DOHH2 (cell line): ENCODE data around the gene AKAP13.

Experiments
- H3F3A ChIP-seq: fragments of 200-600 bp; sonication (generic), shearing (Covaris generic); 2 replicates; pipeline ENCODE4 v1.6.0; 2016; ENCODE audit warnings: antibody characterized with exemption, mild to moderate bottlenecking; ENCODE audit not compliant: control insufficient read depth, insufficient read depth
- H3K27ac ChIP-seq: fragments of 200-600 bp; sonication (generic); 2 replicates; pipeline ENCODE4 v1.5.1; 2014; ENCODE audit warnings: low read depth, mild to moderate bottlenecking, low read length, moderate library complexity
- H3K27me3 ChIP-seq: fragments of 200-600 bp; sonication (generic); 2 replicates; pipeline ENCODE4 v1.6.1; 2014; ENCODE audit warnings: mild to moderate bottlenecking, low read length, mixed read lengths; ENCODE audit not compliant: control insufficient read depth
- H3K36me3 ChIP-seq: fragments of 200-600 bp; sonication (generic); 2 replicates; pipeline ENCODE4 v1.6.1; 2014; ENCODE audit warnings: mild to moderate bottlenecking, low read length, moderate library complexity, mixed read lengths; ENCODE audit not compliant: control insufficient read depth
- H3K4me1 ChIP-seq: fragments of 200-600 bp; sonication (generic); 2 replicates; pipeline ENCODE4 v1.6.1; 2014; ENCODE audit warnings: mild to moderate bottlenecking, low read length, mixed read lengths; ENCODE audit not compliant: control insufficient read depth
- H3K4me2 ChIP-seq: fragments of 200-600 bp; sonication (generic); 2 replicates; pipeline ENCODE4 v1.6.0; 2014; ENCODE audit warnings: mild to moderate bottlenecking, low read length, moderate library complexity
- H3K4me3 ChIP-seq: fragments of 200-600 bp; sonication (generic); 2 replicates; pipeline ENCODE4 v1.5.1; 2014; ENCODE audit warnings: mild to moderate bottlenecking, low read length, mixed read lengths
- H3K79me2 ChIP-seq: fragments of 200-600 bp; sonication (generic); 2 replicates; pipeline ENCODE4 v1.6.1; 2014; ENCODE audit warnings: mild to moderate bottlenecking, low read length, mixed read lengths; ENCODE audit not compliant: control insufficient read depth
- H3K9me2 ChIP-seq: fragments of 200-600 bp; sonication (generic); replicated peaks from 2 replicates; pipeline ENCODE4 v1.6.1; 2014; ENCODE audit warnings: mild to moderate bottlenecking, low read length, mixed read lengths; ENCODE audit not compliant: control insufficient read depth
- H3K9me3 ChIP-seq: fragments of 200-600 bp; sonication (generic); 2 replicates; pipeline ENCODE4 v1.6.1; 2014; ENCODE audit warnings: antibody characterized with exemption, low read length, mixed read lengths; ENCODE audit not compliant: control insufficient read depth, insufficient read depth
- H4K20me1 ChIP-seq: fragments of 200-600 bp; sonication (generic); 2 replicates; pipeline ENCODE4 v1.6.0; 2014; ENCODE audit warnings: low read depth, mild to moderate bottlenecking, antibody characterized with exemption, low read length, moderate library complexity; ENCODE audit not compliant: control insufficient read depth, insufficient read depth
- CTCF ChIP-seq: fragments of 200-600 bp; sonication (generic); IDR thresholded peaks from one replicate; pipeline ENCODE4 v1.5.1; 2014; ENCODE audit warnings: antibody characterized with exemption, mild to moderate bottlenecking, low read depth, low read length; ENCODE audit not compliant: poor library complexity, severe bottlenecking
- EZH2phosphoT487 ChIP-seq: fragments of 200-600 bp; sonication (generic); IDR thresholded peaks from 2 replicates; pipeline ENCODE4 v1.6.1; 2017; ENCODE audit warnings: borderline replicate concordance, mild to moderate bottlenecking, antibody characterized with exemption, low read length, moderate library complexity, mixed read lengths

AKAP13 gene

GRCh38 chr15:85475317-85475701 lies 94.9 kb downstream of the AKAP13 start:
- peak overlapping the region; percentile 97 for H3K27ac ChIP-seq
- peaks cover 40% of the 10 kb centered on the region for H3F3A ChIP-seq
- peaks cover 99% of the 10 kb centered on the region for H3K4me1 ChIP-seq
- peak overlapping the region; percentile 72 for H3K4me3 ChIP-seq
- no peaks in the 10 kb centered on the region for H3K9me2 ChIP-seq
- H3K4me2 ChIP-seq, result peak overlapping the region; percentile 89
- peaks cover 95% of the 10 kb centered on the region for H3K79me2 ChIP-seq
- H4K20me1 ChIP-seq, result no peaks in the 10 kb centered on the region
- no peaks in the 10 kb centered on the region for H3K9me3 ChIP-seq
- TF ChIP-seq CTCF, result no peak
- no peak for TF ChIP-seq EZH2phosphoT487
- H3K27me3 ChIP-seq, result no peaks in the 10 kb centered on the region
- peaks cover 12% of the 10 kb centered on the region; the same call in 1 of the 2 replicates for H3K36me3 ChIP-seq

- H4K20me1 ChIP-seq, result no peaks in the 10 kb centered on the region
- peak overlapping the region; percentile 72 for H3K4me3 ChIP-seq
- H3K27ac ChIP-seq, result peak overlapping the region; percentile 97
- peaks cover 95% of the 10 kb centered on the region for H3K79me2 ChIP-seq
- peaks cover 99% of the 10 kb centered on the region for H3K4me1 ChIP-seq
- H3K9me3 ChIP-seq, result no peaks in the 10 kb centered on the region
- H3K27me3 ChIP-seq, result no peaks in the 10 kb centered on the region
- peaks cover 37% of the 10 kb centered on the region for H3F3A ChIP-seq
- peaks cover 12% of the 10 kb centered on the region; the same call in 1 of the 2 replicates for H3K36me3 ChIP-seq
- H3K9me2 ChIP-seq, result no peaks in the 10 kb centered on the region
- TF ChIP-seq CTCF (no peak), EZH2phosphoT487 (no peak)
- peak overlapping the region; percentile 89 for H3K4me2 ChIP-seq
Measured at GRCh38 chr15:85475711-85476110, 95.3 kb downstream of the AKAP13 start.

GRCh38 chr15:85477061-85477460 lies 96.7 kb downstream of the AKAP13 start:
- Histone ChIP-seq H4K20me1 (no peaks in the 10 kb centered on the region), H3K9me3 (no peaks in the 10 kb centered on the region), H3F3A (peaks cover 41% of the 10 kb centered on the region), H3K4me2 (peak overlapping the region; percentile 89), H3K79me2 (peaks cover 95% of the 10 kb centered on the region), H3K27ac (peak overlapping the region; percentile 97), H3K4me1 (peaks cover 99% of the 10 kb centered on the region), H3K4me3 (0 out of 2 replicates have a peak overlapping the region, but pooled peaks have one; percentile 72), H3K36me3 (peaks cover 12% of the 10 kb centered on the region; the same call in 1 of the 2 replicates), H3K27me3 (no peaks in the 10 kb centered on the region), H3K9me2 (no peaks in the 10 kb centered on the region)
- TF ChIP-seq EZH2phosphoT487, result no peak
- no peak for TF ChIP-seq CTCF
